Activated CD8-positive, alpha-beta memory T cell treated with anti-CD3 and anti-CD28 coated beads, Interleukin-2, amount 50 U/mL, for 1 hour (primary cell): ENCODE results near the gene ADGRD2.

ENCODE experiments used
- DNase-seq: peaks from one replicate; pipeline ENCODE4 v3.0.0-alpha.2; 2020; ENCODE audit errors: extremely low read depth

Gene ADGRD2

DNA sequence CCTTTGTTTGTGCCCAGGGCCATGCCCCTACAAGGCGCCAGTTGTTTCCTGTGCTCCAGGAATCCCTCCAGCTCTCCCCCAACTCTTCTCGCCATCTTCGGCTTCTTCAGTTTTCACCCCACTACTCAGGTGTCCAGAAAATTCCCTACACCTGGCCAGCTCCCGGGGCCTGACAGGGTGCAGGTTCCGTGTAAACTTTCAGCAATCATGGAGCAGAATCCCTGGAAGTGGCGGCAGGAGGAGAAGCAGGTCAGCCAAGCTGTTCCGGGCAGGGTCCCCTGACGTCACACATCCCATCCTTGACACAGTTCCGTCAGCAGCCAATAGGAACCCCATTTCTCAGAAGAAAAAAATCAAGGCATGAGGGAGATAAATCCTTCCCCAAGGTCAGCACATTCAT, 12.2 kb upstream of the ADGRD2 start:
- DNase-seq = no peak

DNA sequence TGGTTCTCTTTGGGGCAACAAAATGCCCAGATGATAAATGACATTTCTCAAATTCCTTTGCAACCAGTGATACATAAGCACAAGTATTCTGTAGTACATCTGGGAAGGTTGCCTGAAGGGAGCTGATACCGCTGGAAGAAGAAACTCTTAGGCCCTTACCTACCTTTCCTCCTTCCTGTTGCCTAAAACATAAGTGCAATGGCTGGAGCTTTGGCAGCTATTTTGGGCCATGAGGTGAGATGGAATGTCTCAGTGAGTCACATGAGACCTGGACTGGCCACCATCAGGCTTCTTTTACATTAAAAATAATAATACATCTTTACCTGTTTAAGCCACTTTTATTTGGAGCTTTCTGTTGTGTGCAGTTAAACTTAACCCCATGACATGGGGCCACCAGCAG, 11.2 kb upstream of the ADGRD2 start:
- DNase-seq = no peak

DNA sequence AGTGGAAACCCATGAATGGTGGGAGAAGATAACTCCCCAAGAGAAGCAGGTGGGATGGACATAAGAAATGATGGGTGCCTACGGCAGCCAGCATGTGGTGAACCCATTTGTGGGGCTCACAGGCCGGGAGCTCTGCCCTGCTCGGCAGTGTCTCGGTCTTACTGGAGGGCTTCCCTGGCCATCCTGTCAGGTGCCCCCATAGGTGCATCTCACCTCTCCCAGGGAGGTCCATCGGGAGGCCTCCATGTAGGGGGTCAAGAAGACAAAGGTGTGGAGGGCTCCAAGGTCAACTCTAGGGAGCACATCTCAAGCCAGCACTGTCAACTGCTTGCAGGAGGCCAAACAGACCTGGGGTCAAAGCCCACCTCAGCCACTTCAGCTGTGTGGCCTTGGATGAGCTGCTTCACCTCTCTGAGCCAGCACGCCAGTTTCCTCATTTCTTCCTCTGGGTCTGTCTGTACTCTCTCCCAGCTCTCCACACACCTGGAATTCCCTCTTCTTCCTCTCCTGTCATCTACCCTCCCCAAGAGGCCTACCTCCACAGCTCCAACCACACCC, 10.5 kb upstream of the ADGRD2 start:
- no peak for DNase-seq

DNA sequence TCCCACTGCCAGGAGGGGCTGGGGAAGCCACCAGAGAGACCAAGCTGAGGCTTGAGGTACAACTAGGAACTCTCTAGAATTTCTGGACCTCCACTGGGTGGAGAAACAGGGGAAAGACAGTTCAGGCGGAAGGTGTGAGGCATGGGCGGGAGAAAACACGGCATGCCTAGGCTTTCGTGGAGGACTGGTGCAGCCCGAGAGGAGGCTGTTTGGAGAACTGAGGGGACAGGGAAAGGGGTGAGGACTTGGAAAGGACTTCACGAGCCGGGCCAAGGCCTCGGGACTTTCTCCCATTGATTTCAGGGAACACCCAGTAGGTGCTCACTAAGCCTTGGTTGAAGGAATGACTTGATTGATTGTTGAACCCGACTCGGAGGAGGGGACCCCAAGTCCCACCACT, 9.5 kb upstream of the ADGRD2 start:
- DNase-seq = no peak

DNA sequence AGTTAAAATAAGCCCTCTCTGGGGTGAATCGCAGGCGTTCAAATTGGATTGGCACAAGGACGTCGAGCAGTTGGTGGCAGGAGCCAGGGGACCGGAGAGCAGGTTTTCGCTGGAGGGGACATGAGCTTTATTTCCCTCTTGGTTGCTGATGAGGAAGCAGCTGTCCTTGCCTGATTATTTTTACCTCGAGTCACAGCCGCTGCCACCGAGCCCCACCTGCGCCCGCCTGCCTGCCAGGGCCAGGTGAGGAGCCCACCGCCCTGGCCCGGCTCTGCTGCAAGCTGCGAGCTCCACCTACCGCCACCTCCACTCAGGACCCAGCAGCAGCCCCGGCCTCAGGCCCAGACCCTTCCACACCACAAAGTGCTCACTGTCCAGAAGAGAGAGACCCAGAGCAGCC, 9.0 kb upstream of the ADGRD2 start:
- no peak for DNase-seq

DNA sequence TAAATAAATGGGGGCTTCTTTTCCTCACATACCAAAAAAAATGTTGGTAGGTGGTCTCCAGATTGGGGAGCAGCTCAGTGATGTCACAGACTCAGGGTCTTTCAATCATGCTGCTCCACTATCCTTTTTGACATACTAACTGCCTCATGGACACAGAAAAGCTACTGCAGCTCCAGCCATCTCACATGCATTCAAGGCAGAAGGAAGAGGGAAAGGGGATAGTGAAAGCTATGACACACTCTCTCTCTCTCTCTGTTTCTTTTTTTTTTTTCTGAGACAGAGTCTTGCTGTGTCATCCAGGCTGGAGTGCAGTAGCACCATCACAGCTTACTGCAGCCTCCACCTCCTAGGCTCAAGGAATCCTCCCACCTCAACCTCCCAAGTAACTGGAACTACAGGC, 7.9 kb upstream of the ADGRD2 start:
- no peak for DNase-seq

DNA sequence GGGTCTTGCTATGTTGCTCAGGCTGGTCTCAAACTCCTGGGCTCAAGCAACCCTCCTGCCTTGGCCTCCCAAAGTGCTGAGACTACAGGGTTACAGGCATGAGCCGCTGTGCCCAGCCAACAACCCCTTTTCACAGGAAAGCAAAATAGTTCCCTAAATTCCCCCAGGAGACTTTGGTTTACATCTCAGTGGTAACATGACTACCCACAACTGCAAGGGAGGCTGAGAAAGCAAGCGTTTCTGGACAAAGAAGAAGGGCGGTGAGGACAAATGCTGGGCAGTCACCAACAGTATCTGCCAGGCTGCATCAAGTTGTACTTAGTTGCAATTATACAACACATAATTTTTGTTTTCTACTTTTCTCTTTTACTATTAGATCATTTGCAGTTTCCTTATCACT, 7.4 kb upstream of the ADGRD2 start:
- no peak for DNase-seq

DNA sequence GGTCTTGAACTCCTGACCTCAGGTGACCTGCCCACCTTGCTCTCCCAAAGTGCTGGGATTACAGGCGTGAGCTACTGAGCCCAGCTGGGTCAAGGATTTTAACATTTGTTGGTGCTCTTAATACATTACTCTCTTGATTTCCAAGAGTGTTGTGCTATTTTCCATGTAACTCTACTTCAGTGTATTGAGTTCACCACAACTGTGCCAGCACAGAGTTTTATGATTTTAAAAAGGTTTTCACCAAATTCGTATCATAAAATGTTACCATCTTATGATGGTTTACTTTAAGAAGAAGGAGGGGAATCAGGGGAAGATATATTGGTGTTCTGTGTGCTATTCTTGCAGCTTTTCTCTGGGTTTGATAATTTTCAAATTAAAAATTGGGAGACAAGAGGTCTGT, 6.6 kb upstream of the ADGRD2 start:
- no peak for DNase-seq

DNA sequence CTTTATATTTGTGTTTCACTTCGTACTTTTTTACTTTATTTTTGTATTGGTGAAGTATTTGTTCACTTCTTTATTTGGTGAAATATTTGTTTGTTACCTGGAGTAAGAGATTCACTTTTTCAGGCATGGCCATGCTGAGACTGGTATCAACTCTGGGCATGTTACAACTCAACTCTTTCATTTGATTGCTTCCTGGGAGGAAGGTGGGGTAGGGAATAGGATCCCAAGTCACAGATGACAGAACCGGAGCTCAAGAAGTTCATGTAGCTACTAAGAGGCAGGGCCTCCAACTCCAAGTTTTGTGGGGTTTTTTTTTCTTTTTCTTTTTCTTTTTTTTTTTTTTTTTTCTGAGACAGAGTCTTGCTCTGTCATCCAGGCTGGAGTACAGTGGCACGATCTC, 6.1 kb upstream of the ADGRD2 start:
- no peak for DNase-seq

DNA sequence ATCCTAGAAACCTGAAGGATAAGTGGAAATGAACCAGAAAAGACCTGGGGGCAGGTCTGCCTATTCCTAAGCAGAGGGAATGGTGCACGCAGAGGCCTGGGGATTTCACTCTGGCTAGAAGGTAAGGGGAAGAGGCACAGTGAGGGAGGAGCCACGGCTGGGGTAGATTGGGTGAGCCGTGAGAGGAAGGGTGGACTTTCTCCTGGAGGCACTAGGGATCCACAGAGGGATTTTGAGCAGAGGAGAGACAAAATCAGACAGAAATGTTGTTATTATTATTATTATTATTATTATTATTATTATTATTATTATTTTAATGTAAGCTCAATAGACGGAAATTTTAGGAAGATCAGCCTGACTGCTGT, 3.0 kb upstream of the ADGRD2 start:
- no peak for DNase-seq

DNA sequence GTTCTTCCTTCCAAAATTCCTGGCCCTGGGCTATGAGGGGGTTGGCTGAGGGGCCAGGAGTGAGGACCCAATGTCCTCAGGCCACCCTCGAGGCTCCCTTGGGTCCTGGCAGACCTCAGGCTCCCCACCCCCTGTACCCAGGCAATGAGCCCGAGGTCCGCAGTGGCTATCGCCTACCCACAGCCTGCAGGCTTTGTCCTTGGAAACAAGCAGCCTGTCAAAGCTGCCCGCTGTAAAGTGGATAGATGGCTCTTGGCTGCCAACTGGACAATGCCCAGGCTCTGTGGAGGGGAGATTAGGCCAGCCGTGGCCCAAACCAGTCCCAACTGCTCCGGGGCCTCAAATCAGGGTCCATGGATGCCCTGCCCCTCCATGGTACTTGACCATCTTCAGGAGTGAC, 2.2 kb upstream of the ADGRD2 start:
- no peak for DNase-seq

DNA sequence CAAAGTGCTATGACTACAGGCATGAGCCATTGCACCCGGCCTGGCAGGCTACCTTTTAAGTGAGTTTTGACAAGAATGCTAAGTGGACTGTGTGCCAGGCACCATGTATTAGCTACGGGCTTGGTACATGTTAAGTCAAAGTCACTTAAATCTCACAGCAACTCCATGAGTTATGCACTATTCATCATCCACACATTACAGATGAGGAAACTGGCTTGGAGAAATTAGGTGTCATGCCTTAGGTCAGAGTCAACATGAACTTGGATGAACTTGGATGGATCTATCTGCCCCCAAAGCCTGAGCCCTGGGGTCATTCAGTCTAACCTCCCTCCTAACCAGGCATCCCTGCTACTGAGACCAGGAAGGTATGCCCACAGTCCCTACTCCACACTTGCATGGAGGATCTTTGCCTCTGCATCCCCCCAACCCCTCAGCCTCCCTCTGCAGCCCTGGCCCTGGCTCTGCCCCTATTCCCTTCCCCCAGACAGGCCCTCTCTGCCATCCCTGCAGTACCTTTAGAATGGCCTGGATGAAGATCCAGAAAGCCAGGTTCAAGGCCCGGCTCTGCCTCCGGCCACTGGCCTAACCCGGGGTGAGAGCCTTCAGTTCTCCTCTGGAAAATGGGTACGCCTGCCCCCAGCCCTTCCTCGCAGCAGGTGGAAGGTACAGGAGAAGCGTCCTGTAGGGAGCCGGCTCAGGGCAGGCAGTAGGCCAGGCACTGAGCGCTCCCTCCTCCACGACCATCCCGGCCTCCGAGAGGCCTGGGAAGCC, 685 bp upstream of the ADGRD2 start:
- DNase-seq = no peak

DNA sequence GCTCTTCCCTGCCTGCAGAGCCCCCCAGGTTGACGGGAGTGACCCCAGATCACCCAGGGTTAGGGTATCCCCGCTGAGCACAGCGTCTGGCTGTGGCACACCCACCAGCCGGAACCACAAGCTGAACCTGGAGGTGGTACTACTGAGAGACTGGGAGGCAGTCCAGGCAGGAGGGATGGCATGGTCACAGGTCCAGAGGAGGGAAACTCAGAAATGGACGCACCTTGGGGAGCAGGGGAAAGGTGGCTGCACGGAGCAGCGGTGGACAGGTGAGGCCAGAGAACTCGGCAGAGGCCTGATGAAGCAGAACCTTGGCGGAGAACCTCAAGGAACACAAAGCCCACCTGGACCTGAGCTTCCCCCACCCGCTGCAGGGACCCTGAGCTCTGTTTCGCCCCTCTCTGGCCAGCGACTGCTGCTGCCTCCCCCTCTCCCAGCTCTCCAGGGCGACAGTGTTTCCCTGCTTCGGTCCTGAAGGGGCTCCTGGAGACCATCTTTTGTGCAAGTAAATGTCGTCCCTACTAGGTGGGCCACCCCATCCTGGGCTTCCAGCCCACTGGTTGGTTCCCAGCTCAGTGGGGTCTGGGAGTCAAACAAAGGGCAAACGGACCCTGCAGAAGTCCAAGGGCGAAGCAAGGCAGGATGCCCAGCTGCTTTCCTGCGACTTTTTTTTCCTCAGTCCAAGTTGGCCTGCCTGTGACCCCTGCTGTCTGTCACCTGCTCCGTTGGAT, 845 bp downstream of the ADGRD2 start:
- DNase-seq = no peak

DNA sequence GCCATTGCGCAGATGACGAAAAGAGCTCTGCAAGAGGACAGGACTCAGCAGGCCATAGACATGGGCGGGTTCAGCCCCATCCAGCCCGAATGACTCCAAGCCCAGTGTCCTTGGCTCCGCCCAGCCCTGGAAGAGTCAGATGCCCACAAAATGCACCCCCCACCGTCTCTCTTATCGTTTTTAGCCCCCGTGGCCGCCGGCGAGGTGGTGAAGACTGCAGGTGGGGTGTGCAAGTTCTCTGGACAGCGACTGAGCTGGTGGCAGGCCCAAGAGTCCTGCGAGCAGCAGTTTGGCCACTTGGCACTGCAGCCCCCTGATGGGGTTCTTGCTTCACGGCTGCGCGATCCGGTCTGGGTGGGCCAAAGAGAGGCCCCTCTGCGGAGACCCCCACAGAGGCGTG, 2.1 kb downstream of the ADGRD2 start:
- DNase-seq = no peak

DNA sequence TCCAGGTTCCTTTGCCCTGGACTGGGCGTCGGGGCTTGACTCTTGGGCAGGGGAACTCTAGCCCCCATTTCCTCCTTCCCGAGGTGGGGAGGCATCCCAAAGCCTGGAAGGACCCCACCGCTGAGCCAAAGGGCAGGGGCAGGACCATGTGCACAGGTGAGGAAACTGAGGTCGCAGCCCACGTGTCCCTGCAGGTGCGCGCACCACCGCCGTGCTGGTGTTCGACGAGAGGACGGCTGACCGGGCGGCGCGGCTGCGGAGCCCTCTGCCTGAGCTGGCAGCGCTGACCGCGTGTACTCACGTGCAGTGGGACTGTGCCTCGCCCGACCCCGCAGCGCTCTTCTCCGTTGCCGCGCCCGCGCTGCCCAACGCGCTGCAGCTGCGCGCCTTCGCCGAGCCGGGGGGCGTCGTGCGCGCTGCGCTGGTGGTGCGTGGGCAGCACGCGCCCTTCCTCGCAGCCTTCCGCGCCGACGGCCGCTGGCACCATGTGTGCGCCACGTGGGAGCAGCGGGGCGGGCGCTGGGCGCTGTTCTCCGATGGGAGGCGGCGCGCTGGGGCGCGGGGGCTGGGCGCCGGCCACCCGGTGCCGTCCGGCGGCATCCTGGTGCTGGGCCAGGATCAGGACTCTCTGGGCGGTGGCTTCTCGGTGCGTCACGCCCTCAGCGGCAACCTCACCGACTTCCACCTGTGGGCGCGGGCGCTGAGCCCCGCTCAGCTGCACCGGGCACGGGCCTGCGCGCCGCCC, 2.8 kb downstream of the ADGRD2 start:
- DNase-seq = no peak

DNA sequence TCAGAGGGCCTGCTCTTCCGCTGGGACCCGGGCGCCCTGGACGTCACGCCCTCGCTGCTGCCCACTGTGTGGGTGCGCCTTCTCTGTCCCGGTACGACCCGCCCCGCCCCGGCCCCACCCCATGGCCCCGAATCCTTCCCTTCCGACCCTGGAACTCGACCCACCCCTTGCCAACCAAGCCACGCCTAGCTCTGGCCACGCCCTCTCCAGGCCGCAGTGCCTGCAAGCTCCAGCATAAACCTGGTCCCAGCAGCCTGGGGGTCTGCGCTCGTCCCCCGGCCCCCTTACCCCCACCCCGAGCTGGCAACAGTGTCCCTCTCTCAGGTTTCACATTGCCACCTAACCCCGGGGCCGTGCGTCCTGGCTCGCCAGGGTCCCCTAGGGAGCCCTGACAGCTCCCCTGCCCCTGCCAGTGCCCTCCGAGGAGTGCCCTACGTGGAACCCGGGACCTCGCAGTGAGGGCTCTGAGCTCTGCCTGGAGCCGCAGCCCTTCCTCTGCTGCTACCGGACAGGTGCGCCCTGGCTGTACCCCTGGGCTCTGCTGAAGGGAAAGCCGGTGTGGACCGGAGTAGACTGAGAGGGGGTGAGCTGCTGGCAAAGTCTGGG, 3.4 kb downstream of the ADGRD2 start:
- no peak for DNase-seq

DNA sequence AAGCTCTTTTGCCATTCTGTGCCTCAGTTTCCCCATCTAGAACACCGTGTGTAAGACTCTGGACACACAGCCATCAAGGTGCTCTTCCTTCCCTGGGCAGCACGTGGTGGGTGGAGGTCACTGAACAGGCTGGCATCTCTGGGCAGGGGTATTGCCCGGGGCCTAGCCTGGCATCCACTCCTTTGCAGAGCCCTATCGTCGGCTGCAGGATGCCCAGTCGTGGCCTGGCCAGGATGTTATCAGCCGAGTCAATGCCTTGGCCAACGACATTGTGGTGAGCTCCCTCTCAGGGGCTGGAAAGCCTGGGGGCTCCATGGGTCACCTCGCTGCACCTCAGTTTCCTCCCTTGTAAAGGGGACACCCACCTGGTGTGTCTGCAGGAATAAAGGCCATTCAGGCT, 4.0 kb downstream of the ADGRD2 start:
- no peak for DNase-seq

DNA sequence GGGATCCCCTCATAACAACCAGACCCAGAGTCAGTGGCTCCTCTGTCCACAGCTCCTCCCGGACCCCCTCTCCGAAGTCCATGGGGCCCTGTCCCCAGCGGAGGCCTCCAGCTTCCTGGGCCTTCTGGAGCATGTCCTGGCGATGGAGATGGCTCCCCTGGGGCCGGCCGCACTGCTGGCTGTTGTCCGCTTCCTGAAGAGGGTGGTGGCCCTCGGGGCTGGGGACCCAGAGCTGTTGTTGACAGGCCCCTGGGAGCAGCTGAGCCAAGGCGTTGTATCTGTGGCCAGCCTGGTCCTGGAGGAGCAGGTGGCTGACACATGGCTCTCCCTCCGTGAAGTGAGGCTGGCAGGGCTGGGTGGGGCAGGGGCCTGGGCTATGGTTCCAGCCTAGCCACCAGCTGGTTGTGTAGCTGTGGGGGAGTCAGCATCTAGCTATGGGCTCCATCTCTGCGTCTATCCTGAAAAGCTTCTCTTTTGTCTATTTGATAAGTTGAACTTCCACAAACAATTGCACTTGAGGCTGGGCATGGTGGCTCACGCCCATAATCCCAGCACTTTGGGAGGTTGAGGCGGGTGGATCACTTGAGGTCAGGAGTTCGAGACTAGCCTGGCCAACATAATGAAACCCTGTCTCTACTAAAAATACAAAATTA, 4.7 kb downstream of the ADGRD2 start:
- DNase-seq = no peak

DNA sequence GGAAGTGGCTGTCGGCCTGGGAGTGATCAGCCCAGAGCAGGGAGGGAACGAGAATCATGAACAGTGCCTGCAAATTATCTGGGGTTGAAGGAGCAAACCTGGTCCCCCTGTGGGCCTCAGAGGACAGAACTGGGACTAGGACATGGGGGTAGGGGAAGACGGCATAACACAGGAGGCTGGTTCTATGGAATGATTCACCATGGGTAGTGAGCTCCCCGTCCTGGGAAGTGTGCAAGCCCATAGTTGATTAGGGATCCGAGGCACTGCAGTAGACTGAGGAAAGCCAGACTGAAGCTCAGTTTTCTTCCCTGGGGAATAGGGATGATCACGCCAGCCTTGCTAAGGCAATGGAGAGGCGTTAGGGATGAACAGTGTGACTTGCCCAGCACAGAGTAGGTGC, 5.6 kb downstream of the ADGRD2 start:
- no peak for DNase-seq

DNA sequence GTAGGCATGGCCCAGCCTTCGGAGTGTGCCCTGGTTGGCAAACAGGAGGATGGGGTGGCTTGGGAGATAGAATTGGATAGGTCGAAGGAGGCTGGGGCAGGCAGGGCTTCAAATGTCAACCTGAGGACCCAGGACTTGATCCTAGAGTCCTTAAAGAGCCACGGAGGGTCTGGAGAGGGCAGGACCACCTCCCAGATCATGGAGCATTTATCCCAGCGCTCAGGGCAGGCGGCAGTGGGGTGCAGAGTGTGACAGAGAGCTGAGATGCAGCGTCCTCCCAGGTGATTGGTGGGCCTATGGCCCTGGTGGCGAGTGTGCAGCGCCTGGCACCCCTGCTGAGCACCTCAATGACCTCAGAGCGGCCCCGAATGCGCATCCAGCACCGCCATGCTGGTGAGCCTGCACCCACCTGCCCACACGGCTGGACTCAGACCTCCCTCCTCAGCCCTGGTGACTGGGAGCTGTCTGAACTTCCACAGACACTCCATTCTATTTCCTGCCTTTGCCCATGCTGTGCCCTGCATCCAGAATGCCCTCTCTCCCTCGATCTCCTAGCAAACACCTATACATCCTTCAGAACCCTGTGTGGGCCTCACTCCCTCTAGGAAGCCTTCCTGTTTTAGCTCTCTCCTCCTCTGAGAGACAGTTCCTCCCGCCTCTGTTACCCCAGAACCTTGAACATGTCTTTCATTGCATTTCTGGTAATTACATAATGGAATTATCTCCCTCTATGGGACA, 6.3 kb downstream of the ADGRD2 start:
- no peak for DNase-seq
